ENCODE results near the gene KMT2B. TPM values are rescaled to one million over a fixed set of nuclear protein-coding genes. Genes with fewer than 3 reads are reported as not detected.

The KMT2B gene
- total and polyA plus RNA-seq, 12 donors: 6.6 to 97.3 (median 22.6) TPM

- H3K27ac ChIP-seq: no peak overlapping the region
- no peak overlapping the region for H3K4me3 ChIP-seq
- intact Hi-C loops (cut with DNase I): loop anchor here in 1 of 2 donors (10.0 kb wide), 1 partner anchor 111 kb away; the partner anchor contains the start of gene PRODH2
- TF ChIP-seq, protein P1, sequence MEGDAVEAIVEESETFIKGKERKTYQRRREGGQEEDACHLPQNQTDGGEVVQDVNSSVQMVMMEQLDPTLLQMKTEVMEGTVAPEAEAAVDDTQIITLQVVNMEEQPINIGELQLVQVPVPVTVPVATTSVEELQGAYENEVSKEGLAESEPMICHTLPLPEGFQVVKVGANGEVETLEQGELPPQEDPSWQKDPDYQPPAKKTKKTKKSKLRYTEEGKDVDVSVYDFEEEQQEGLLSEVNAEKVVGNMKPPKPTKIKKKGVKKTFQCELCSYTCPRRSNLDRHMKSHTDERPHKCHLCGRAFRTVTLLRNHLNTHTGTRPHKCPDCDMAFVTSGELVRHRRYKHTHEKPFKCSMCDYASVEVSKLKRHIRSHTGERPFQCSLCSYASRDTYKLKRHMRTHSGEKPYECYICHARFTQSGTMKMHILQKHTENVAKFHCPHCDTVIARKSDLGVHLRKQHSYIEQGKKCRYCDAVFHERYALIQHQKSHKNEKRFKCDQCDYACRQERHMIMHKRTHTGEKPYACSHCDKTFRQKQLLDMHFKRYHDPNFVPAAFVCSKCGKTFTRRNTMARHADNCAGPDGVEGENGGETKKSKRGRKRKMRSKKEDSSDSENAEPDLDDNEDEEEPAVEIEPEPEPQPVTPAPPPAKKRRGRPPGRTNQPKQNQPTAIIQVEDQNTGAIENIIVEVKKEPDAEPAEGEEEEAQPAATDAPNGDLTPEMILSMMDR (IDR thresholded peaks at IDR 0.05): no peak
- TF ChIP-seq POLR2A (IDR thresholded peaks at IDR 0.05): no peak
- DNase-seq: no peak
- 41 to 52% (median 49%) methylated on average over 9 of the region's 9 CpGs for WGBS, 4 donors
- peaks cover 0 to 9% of the 10 kb centered on the region in 2 donors for H3K4me1 ChIP-seq (replicated peaks in 1 of 2)
- H3K36me3 ChIP-seq (replicated peaks in 1 of 2): no peaks in the 10 kb centered on the region
- H3K9me3 ChIP-seq (replicated peaks in 1 of 3): no peaks in the 10 kb centered on the region
- no peaks in the 10 kb centered on the region for H3K27me3 ChIP-seq
These were observed 14.5 kb upstream of the KMT2B start for GRCh38 chr19:35703343-35703742.

DNA sequence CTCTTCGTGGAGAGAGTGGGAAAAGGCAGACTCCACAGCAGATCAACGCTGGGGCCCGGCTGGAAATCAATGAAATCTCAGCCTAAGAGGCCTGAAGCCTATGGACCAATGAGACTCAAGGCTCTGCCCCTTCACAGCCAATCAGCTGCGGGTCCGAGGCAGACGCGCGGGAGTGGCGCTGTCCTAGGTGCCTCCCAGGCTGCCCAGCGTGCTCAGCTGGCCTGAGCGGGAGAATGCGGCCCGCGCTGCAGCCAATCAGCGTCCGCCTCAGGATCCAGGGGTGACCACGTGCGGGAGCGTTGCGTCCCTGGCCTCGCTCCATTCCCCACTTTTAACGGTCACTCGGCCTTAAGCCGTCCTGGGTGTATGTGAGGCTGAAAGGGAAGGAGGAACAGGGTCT, 13.6 kb upstream of the KMT2B start, which contains the start of gene ZBTB32:
Gene ZBTB32, plus strand, starts transcription at position 341 of the 400 bp plus-strand sequence. CDS start 10,069 bp downstream, outside the sequence.
- WGBS, 4 donors: 22 to 35% (median 23%) methylated on average over 5 to 24 of the region's 24 CpGs
- no peaks in the 10 kb centered on the region for H3K9me3 ChIP-seq (replicated peaks in 1 of 3)
- H3K36me3 ChIP-seq (replicated peaks in 1 of 2): no peaks in the 10 kb centered on the region
- H3K4me1 ChIP-seq (replicated peaks in 1 of 2): peaks cover 0 to 9% of the 10 kb centered on the region in 2 donors
- peak in 3 of 7 donors; percentile 54 to 70 (median 55) for DNase-seq
- H3K27me3 ChIP-seq: no peaks in the 10 kb centered on the region
- no peak within 1 kb of the TSS for H3K4me3 ChIP-seq
- intact Hi-C loops (cut with DNase I): loop anchor here in 1 of 2 donors (10.0 kb wide), 1 partner anchor 111 kb away; the partner anchor contains the start of gene PRODH2
- no peak within 1 kb of the TSS for H3K27ac ChIP-seq
- no peak for TF ChIP-seq POLR2A (IDR thresholded peaks at IDR 0.05)
- TF ChIP-seq, protein P1 (IDR thresholded peaks at IDR 0.05): no peak

DNA sequence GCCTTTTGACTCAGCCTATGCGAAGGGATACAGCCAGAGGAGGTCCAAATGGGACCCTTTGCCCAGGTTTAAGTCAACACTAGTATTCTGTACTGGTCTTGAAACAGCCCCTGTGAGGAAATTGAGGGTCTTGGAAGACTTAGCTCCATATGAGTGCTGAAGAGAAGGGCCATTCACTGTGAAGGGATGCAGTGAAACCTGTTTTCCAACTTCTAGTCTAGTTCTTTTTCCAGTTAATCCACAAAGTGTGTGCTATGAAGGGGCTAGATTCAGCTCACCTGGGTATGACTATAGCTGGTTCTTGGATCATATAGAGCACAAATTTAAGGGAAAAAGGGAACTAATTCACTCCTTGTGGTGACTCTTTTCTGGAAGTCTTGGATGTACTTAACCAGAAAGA, 9.4 kb upstream of the KMT2B start:
- H3K27ac ChIP-seq: no peak overlapping the region
- intact Hi-C loops (cut with DNase I): loop anchor here in 1 of 2 donors (10.0 kb wide), 1 partner anchor 106 kb away; the partner anchor contains the start of gene PRODH2
- 63 to 100% (median 83%) methylated on average over 1 of the region's 1 CpG for WGBS, 4 donors

More for the DNA sequence above, 9.4 kb upstream of the KMT2B start:
- no peaks in the 10 kb centered on the region for H3K27me3 ChIP-seq
- TF ChIP-seq POLR2A (IDR thresholded peaks at IDR 0.05): no peak
- TF ChIP-seq, protein P1 (IDR thresholded peaks at IDR 0.05): no peak
- no peak for DNase-seq
- no peaks in the 10 kb centered on the region for H3K36me3 ChIP-seq (replicated peaks in 1 of 2)
- H3K4me1 ChIP-seq (replicated peaks in 1 of 2): no peaks in the 10 kb centered on the region
- H3K4me3 ChIP-seq: no peak overlapping the region
- no peaks in the 10 kb centered on the region for H3K9me3 ChIP-seq (replicated peaks in 1 of 3)
